Adrenal gland (tissue), 5 donors: Measurements from ENCODE around the gene SERPINB6.

ENCODE experiments used
- POLR2A ChIP-seq, 2 donors: fragments of 450-650 bp; IDR thresholded peaks; one replicate each; pipeline ENCODE4 v1.6.1; 2017; ENCODE audit warnings: antibody characterized with exemption in 2 of 2, mild to moderate bottlenecking in 2 of 2, moderate library complexity in 1 of 2
- TF ChIP-seq, protein P1 (sequence below), 6 experiments: fragments of 450-650 bp in 4 of 6; fragments of 200-600 bp in 2 of 6; sonication (generic) in 1 of 6; IDR thresholded peaks; 1 replicate in 5 of 6; 2 replicates in 1 of 6; pipeline versions ENCODE4 v1.5.1 to v1.8.0; 2016 to 2021; ENCODE audit warnings: antibody characterized with exemption in 6 of 6, mild to moderate bottlenecking in 2 of 6, moderate library complexity in 1 of 6
- donor health status: DM: no; HTN: no; CAD: no.

GRCh38 chr6:2949121-2949520 is 22.2 kb downstream of the SERPINB6 start:
- TF ChIP-seq, protein P1, sequence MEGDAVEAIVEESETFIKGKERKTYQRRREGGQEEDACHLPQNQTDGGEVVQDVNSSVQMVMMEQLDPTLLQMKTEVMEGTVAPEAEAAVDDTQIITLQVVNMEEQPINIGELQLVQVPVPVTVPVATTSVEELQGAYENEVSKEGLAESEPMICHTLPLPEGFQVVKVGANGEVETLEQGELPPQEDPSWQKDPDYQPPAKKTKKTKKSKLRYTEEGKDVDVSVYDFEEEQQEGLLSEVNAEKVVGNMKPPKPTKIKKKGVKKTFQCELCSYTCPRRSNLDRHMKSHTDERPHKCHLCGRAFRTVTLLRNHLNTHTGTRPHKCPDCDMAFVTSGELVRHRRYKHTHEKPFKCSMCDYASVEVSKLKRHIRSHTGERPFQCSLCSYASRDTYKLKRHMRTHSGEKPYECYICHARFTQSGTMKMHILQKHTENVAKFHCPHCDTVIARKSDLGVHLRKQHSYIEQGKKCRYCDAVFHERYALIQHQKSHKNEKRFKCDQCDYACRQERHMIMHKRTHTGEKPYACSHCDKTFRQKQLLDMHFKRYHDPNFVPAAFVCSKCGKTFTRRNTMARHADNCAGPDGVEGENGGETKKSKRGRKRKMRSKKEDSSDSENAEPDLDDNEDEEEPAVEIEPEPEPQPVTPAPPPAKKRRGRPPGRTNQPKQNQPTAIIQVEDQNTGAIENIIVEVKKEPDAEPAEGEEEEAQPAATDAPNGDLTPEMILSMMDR (IDR thresholded peaks at IDR 0.05) = no peak
- TF ChIP-seq POLR2A (IDR thresholded peaks at IDR 0.05) = no peak
